K562 (cell line): Measurements from ENCODE around the gene DIAPH1. TPM values are rescaled to one million over a fixed set of nuclear protein-coding genes. Genes with fewer than 3 reads are reported as not detected.
A peak's percentile ranks its signal among the peaks of the same experiment; 100 is the strongest.

Experiments
- ATF3 ChIP-seq, 2 experiments: fragments of 450-650 bp in 1 of 2; sonication (generic) in 1 of 2; formaldehyde crosslinking in 1 of 2; IDR thresholded peaks in 1 of 2; conservative IDR thresholded peaks in 1 of 2; 2 replicates each; pipeline versions ENCODE4 v1.6.1 to v1.8.1; 2016 to 2023; ENCODE audit warnings: mild to moderate bottlenecking in 2 of 2, moderate library complexity in 2 of 2, inconsistent platforms in 1 of 2, missing genetic modification reagents in 1 of 2
- CGGBP1 ChIP-seq: fragments of 250-450 bp; sonication (Bioruptor Pico); IDR thresholded peaks from 2 replicates; pipeline ENCODE4 v1.9.0; 2021; ENCODE audit warnings: mild to moderate bottlenecking
- HOXB6 ChIP-seq: fragments of 250-450 bp; sonication (Bioruptor Pico); IDR thresholded peaks from 2 replicates; pipeline ENCODE4 v1.5.1; 2022; ENCODE audit warnings: mild to moderate bottlenecking, borderline replicate concordance
- POLR2AphosphoS5 ChIP-seq: IDR thresholded peaks from 2 replicates; pipeline ENCODE4 v1.6.1; 2011; ENCODE audit warnings: mild to moderate bottlenecking, low read depth, low read length, moderate library complexity; ENCODE audit not compliant: control insufficient read depth, insufficient read depth
- SP1 ChIP-seq: sonication (generic); formaldehyde crosslinking; IDR thresholded peaks from 2 replicates; pipeline ENCODE4 v1.8.1; 2022; ENCODE audit warnings: mild to moderate bottlenecking, missing genetic modification reagents
- SRF ChIP-seq, 2 experiments: fragments of 250-450, 450-650 bp in 1 of 2; sonication (Bioruptor Pico) in 1 of 2; sonication (generic) in 1 of 2; formaldehyde crosslinking; IDR thresholded peaks; 2 replicates each; pipeline versions ENCODE4 v1.5.0 to v1.5.1; 2020 to 2022; ENCODE audit warnings: mild to moderate bottlenecking in 1 of 2, missing genetic modification reagents in 1 of 2
- ZBTB33 ChIP-seq: sonication (generic); formaldehyde crosslinking; IDR thresholded peaks from 2 replicates; pipeline ENCODE4 v1.8.1; 2023; ENCODE audit warnings: mild to moderate bottlenecking, missing genetic modification reagents
- ZBTB9 ChIP-seq: fragments of 450-650 bp; formaldehyde crosslinking; IDR thresholded peaks from 2 replicates; pipeline ENCODE4 v1.4.0; 2020; ENCODE audit warnings: mild to moderate bottlenecking, moderate library complexity
- ZNF282 ChIP-seq: sonication (generic); formaldehyde crosslinking; IDR thresholded peaks from 2 replicates; pipeline ENCODE4 v1.8.1; 2023; ENCODE audit warnings: missing genetic modification reagents
- ZNF639 ChIP-seq, 2 experiments: fragments of 200-800 bp in 1 of 2; sonication (Bioruptor generic) in 1 of 2; sonication (generic) in 1 of 2; formaldehyde crosslinking in 1 of 2; IDR thresholded peaks in 1 of 2; conservative IDR thresholded peaks in 1 of 2; 2 replicates each; pipeline versions ENCODE4 v1.5.0 to v1.6.1; 2016 to 2020; ENCODE audit warnings: missing compliant biosample characterization in 1 of 2, missing genetic modification characterization in 1 of 2, missing genetic modification reagents in 1 of 2
- polyA plus RNA-seq, 8 experiments: library from polyadenylated mRNA; depleted of rRNA in 4 of 8; stranded (reverse) in 5 of 8; unstranded in 3 of 8; fragments of >200 nt; fragmentation: Nextera tagmentation in 2 of 8; fragmentation: Illumina TruSeq in 1 of 8; extraction: Ambion mirVana in 2 of 8; extraction: Trizol in 1 of 8; gene quantifications; 2 replicates each; pipeline versions ENCODE4 v1.2.1 to v1.2.3, GENCODE V29; 2011 to 2014; ENCODE audit warnings: inconsistent platforms in 1 of 8, missing spikeins in 1 of 8
- total RNA-seq, 7 experiments: library from RNA; depleted of rRNA in 6 of 7; stranded (reverse); fragments of >200 nt in 6 of 7; fragmentation: Illumina TruSeq in 2 of 7; extraction: Trizol in 2 of 7; gene quantifications; 2 replicates each; pipeline versions ENCODE4 v1.2.1 to v1.2.3, GENCODE V29; 2011 to 2021; ENCODE audit warnings: low replicate concordance in 1 of 7

DIAPH1 gene
- total and polyA plus RNA-seq, 9 of the 15 experiments (the other 6 are each of a cell fraction or from before 2014, with no cell fraction given): 60.8 to 328 (median 97.8) TPM

- TF ChIP-seq CGGBP1 (CRISPR knock-in tag) (no peak), ZBTB9 (CRISPR knock-in tag) (no peak), POLR2AphosphoS5 (0 out of 2 replicates have a peak, but pooled peaks have one; percentile 30), HOXB6 (CRISPR knock-in tag) (no peak), ZNF282 (0 out of 2 replicates have a peak, but pooled peaks have one; percentile 46), ATF3 (IDR thresholded peaks at IDR 0.05) (peak; percentile 34), ATF3 (CRISPR knock-in tag; conservative IDR thresholded peaks at IDR 0.05) (no peak), ZNF639 (CRISPR knock-in tag; conservative IDR thresholded peaks at IDR 0.05 in 1 of 2, IDR thresholded peaks at IDR 0.05 in 1 of 2) (no peak), SP1 (CRISPR knock-in tag) (peak; percentile 25; the same call in 1 of the 2 replicates), ZBTB33 (CRISPR knock-in tag) (peak; percentile 95), SRF (CRISPR knock-in tag; IDR thresholded peaks at IDR 0.05) (no peak)
Observed at GRCh38 chr5:141512390-141512910, 106.3 kb downstream of the DIAPH1 start (continued).
